ENCODE results near the gene MRPL20.

- TF ChIP-seq SP1 (IDR thresholded peaks at IDR 0.05) (no peak), ZNF384 (IDR thresholded peaks at IDR 0.05) (no peak), L3MBTL2 (conservative IDR thresholded peaks at IDR 0.05) (no peak), LEF1 (IDR thresholded peaks at IDR 0.05; ENCODE audit: borderline replicate concordance) (no peak), TARDBP (IDR thresholded peaks at IDR 0.05) (no peak), PKNOX1 (IDR thresholded peaks at IDR 0.05) (no peak), FOXK2 (IDR thresholded peaks at IDR 0.05) (no peak), BHLHE40 (IDR thresholded peaks at IDR 0.05; ENCODE audit: borderline replicate concordance) (no peak), ARNT (IDR thresholded peaks at IDR 0.05) (no peak)
These were observed 48.4 kb downstream of the MRPL20 start, which contains the start of gene MXRA8 for GRCh38 chr1:1358433-1359271.
